SH-SY5Y (cell line): Measurements from ENCODE around the gene MDM4.

Experiments used
- GATA2 ChIP-seq: IDR thresholded peaks from 2 replicates; pipeline ENCODE4 v1.6.1; 2011; ENCODE audit warnings: mild to moderate bottlenecking, low read depth, low read length
- GATA3 ChIP-seq: IDR thresholded peaks from 2 replicates; pipeline ENCODE4 v1.6.1; 2011; ENCODE audit warnings: low read depth, mild to moderate bottlenecking, low read length, moderate library complexity

- no peak for TF ChIP-seq GATA2
- no peak for TF ChIP-seq GATA3
Observed at GRCh38 chr1:204529371-204529895, 13.2 kb downstream of the MDM4 start.
